Skin of body (tissue), 2 donors: ENCODE measurements around the gene SGK1. TPM values are rescaled to one million over a fixed set of nuclear protein-coding genes. Genes with fewer than 3 reads are reported as not detected.
"Not testable (repeated sequence)": the region's sequence is repeated elsewhere in the genome, so short reads cannot be mapped to it uniquely, and the experiment has no call there.

ENCODE experiments used
- DNase-seq: peaks from one replicate; lab custom pipeline; 2025; lab: John Stamatoyannopoulos, UW
- total RNA-seq: library from RNA; depleted of rRNA; stranded (reverse); fragments of >200 nt; gene quantifications from one replicate; pipeline ENCODE4 v1.2.3, GENCODE V29; 2014

The SGK1 gene
- total RNA-seq, 1 donor from 2014 or later: 176 TPM

DNA sequence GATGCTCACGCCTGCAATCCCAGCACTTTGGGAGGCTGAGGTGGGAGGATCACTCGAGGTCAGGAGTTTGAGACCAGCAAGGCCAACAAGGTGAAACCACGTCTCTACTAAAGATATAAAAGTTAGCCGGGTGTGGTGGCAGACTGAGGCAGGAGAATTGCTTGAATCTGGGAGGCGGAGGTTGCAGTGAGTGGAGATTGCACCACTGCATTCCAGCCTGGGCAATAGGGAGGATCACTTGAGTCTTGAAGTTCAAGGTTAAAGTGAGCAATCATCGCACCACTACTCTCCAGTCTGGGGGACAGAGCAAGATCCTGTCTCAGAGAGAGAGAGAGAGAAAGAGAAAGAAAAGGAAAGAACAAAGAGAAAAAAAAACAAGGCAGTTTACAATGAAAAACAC is 13.5 kb downstream of the SGK1 start:
- DNase-seq: not testable (repeated sequence)

DNA sequence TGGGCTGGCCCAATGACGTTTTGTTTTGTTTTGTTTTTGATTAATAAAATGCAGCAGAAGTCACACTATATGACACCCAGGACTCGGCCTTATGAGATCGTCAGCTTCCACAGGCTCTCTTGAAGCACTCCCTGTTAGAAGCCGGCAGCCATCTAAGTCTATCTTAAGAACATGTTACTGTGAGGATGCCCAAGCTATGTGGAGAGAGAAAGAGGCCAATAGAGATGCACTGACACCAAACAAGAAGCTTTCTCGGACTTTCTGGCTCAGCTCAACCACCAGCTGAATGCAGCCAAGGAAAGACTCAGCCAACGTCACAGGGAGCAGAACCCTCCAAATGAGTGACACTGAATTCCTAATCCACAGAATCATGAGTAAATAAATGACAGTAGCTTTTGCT is 14.0 kb downstream of the SGK1 start:
- no peak for DNase-seq

DNA sequence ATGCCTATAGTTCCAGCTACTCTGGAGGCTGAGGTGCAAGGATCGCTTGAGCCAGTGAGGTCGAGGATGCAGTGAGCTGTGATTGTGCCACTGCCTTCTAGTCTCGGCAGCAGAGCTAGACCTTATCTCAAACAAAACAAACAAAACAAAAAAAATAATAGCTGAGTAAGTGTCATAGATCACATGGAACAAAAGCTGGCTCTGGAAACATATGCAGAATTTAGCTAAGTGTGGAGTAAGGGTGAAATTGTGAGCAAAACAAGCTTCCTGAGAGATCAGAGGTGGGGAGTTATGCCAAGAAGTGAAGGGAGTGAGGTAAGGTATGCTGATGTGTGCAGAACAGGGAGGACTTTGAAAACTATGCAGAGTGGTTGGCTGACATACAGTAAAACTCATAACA is 18.7 kb downstream of the SGK1 start:
- DNase-seq: no peak

DNA sequence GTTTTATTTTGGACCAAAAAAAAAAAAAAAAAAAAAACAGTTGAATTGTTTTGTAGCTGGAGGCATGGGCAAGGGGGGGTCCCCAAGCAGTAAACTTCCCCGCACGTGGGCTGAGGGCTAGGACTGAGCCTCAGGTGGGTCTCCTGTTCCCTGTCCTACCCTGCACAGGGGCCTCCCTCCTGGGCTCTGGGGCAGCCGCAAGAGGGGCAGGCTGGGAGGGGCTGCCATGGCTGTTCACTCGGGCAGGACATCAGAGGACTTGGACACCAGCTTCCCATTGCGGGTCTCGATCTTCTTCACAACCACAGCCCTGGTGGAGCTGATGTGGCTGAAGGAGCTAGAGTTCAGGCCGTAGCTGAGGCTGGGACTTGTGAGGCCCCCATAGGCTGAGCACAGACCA is 21.1 kb downstream of the SGK1 start:
- DNase-seq: no peak

DNA sequence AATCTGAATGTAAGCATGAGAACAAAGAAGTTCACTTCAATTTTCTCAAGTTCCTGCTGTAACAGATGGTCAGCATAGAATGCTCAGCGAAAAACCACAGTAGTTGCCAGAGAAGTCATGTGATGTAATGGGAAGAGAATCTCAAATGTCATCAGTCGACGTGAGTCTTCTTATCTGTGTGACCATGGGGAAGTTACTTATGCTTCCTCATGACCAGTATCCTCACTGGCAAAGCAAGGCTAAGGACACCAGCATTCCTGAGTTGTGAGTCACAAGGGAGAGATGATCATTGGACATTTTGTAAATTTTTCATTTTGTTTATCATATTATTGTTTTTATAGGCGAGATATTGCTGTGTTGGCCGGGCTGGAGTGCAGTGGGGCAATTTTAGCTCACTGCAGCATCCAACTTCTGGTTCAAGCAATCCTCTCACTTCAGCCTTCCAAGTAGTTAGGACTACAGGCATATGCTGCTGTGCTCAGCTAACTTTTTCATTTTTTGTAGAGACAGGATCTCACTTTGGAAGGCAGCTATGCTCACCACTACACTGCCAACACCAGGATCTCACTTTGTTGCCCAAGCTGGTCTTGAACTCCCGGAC is 21.9 kb downstream of the SGK1 start:
- DNase-seq: peak; percentile 67

DNA sequence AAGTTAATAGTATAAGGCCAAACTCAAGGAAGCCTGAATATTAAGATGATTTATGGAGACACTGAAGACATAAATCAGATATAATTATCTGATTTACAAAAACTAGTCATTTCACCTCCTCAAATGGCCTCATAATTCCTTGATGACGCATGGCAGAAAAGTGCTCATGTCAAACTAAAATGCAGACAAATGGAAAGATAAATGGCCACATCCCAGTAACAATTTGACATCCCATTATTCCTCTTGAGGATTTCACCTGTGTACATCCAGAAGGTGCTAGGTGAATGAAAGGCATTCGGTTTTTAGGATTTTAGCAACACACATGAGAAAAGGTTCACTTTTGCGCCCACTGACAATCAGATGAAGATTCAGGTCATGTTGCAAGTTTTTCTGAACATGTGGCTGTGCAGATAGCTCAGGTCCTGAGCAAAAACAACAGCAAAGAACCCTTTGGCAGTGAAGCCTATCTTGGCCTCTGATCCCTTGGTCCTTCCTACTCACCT is 24.2 kb downstream of the SGK1 start:
- no peak for DNase-seq

DNA sequence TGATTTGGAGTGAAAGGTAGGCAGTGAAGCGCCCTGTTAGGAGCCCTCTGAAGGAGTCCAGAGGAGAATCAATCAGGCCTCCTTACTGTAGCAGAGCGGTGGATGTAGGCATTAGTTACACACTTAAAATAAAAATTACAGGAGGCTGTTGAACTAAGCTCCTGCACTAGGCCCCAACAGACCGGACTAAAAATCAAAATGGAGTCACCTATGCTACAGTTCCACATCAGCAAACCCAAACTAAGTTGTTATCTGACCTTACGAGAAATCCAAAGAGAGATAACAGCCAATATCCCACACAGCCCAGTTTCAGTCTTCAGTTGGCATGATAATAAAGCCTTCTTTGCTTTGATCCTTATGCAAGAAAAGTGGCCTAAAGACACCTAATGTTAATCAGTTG is 26.8 kb downstream of the SGK1 start:
- DNase-seq: no peak

DNA sequence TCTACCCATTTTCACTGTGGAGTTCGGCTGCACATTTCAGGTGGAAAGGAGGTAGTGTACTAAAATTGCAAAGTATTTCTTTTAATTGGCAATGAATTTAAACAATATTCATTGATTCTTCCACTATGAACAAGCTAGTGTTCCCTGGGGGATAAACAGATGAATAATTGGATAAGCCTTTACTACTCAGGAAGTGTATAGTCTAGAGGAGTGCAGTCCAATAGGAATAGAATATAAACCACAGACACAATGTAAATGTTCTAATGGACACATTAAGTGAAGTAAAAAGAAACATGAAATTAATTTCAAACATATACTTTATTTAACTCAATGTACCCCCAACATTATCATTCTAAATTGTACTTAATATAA is 28.7 kb downstream of the SGK1 start:
- DNase-seq: no peak

DNA sequence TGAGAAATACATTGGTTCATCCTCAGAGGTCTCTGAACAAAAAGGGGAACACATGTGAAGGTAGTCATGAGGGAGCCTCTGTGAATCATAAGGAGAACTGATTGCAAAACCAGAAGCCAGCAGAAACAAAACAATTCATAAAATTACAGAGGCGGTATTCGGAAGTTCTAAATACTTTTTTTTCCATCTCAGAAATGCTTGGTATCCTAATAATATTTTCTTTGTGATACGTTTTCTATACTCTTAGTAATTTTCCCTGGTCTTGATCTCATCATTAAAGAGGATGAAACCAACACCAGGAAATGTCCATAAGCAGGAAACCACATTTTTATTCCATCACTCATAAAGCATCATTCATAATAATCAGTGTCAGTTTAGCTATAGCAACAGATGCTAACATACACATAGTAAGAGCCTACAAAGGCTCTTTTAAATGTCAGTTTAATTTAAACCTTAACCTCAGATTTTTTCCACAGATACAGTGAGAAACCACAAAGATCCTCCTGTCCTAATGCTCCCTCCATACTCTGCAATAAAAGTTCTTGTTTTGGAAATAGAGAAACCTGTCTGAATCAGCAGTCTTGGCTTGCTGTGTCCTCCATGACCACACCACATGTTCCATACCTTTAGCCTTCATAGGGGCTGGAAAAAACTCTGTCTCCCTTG is 29.2 kb downstream of the SGK1 start:
- DNase-seq: no peak

DNA sequence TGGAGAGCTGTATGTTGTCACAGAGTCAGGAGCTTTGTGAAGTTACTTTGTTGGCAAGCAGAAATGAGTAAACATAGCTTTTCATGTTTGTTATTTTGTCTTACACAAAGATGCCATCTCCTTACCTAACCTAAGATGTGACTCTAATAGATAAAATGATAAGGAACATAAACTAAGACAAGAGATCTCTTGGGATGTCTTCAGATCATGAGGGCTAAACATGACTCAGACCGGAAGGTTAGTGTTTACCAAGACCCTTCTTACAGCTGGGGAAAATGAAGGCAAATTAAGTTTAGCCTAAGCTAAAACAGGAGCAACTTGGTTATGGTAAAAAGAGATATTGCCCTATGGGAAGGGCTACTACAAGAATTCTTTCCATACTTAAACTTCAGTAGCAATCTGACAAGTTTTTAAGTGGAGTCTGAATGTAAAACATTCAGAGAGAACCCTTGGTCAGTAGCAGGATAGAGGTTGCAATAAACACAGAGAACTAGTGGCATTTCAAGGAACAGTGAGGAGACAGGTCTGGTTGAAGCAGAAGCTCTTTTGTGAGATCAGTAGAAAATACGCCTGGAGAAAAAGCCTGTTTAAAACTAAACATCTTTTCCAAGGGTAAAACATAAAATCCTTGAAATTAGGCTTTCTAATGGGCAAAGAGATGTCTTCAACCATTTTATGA is 29.9 kb downstream of the SGK1 start:
- DNase-seq: no peak

DNA sequence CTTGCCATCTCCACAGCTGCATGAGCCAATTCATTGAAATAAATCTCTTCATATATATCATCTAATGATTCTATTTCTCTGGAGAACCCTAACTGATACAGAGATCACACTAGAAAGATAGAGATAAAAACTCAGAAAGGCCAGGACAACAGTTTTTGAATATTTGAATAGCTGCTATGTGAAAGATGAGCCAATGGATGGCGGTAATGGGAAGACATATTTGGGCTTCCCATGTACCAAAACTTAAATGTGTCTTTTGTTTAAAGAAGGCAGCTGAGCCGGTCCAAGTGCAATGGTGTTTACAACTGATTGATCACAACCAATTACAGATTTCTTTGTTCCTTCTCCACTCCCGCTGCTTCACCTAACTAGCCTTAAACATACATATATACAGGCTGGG is 35.1 kb downstream of the SGK1 start:
- no peak for DNase-seq

DNA sequence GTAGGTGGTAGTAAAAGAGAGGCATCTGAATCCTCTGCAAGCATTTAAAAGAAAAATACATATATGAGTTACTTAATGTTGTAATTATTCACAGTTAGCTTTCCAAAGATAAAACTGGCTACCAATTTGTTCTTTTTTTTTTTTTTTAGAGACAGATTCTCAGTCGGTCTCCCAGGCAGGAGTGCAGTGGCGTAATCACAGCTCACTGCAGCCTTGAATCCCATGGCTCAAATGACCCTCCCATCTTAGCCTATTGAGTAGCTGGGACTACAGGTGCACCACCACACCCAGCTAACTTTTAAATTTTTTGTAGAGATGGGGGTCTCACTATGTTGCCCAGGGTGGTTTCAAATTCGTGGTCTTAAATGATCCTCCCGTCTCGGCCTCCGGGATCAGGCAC is 36.5 kb downstream of the SGK1 start:
- no peak for DNase-seq

DNA sequence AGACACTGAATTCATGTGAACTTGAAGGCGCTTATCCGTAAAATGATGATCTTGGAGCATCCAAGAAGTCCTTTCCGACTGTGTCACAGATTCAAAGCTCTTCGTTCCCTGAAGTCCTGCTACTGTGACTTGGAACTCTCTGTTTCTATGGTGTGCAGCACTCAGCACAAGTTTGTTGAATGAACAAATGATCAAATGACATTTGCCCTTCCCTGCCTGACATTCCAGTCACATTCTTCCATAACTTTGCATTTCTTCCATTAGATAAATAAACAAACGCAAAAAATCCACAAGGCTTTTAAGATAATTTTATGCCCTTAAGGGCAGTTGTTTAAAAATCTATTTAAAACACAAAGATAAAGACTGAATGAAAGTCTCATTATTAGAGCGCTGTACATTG is 39.9 kb downstream of the SGK1 start:
- DNase-seq: no peak

DNA sequence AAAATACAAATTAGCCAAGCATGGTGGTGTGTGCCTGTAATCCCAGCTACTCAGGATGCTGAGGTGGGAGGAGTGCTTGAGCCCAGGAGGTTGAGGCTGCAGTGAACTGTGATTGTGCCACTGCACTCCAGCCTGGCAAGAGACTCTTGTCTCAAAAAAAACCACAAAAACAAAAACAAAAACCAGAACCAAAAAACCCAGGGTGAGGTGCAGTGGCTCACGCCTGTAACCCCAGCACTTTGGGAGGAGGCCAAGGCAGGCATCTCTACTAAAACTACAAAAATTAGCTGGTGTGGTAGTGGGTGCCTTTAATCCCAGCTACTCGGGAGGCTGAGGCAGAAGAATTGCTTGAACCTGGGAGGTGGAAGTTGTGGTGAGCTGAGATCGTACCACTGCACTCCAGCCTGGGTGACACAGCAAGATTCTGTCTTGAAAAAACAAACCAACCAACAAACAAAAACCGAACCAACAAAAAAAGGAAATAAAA is 41.0 kb downstream of the SGK1 start:
- DNase-seq: not testable (repeated sequence)

DNA sequence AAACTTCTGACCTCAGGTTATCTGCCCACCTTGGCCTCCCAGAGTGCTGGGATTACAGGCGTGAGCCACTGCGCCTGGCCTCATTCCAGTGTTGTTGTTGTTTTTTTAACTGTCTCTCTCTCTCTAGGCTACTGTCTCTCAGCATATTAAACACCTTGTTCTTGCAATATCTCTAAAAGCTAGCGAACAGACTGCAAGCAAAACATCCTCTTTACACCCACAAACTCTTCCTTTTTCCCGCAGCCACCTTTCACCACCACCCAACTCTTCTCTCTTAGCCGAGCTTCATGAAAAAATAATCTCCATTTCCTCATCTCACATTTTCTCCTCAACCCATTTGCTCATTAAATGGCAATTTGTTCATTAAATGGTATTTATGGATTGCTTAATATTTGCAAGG is 45.5 kb downstream of the SGK1 start:
- no peak for DNase-seq

DNA sequence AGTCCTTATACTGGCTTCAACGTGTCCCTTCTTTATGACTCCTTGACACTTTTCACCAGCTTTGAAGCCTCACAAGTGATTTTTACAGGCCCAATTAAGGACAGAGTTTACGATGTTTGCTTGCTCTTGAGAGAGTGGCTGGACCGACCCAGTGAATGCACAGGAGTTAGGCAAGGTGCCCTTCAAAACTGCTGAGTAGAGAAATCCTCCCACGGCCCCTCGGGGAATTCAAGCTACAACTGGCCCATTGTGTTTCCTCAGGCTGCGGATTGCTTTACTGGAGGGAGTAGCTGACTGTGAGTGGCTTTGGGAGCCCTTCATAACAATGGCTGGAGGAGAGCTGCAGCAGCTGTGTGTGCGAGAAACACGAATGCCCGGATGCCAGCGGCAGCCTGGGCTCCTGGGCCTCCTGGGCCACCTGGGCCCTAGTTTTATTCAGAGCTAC is 50.0 kb downstream of the SGK1 start:
- no peak for DNase-seq

DNA sequence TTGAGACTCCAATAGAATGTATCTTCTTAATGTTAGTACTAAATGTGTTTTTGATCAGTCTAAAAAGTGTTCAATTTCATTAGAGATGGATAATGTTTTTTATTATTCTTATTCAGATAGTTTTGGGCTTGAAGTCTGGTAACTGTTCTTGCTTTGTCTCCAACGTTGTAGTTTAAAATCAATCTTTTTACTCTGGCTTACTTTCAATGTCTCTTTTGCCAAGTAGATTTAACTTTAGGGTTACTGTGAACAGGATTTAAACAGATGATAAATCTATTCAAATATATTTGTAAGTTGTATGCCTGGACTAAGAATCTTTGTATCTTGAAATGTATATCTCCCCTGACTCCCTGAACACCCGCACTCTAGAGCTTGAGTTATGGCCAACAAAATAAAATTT is 51.1 kb downstream of the SGK1 start:
- DNase-seq: no peak

DNA sequence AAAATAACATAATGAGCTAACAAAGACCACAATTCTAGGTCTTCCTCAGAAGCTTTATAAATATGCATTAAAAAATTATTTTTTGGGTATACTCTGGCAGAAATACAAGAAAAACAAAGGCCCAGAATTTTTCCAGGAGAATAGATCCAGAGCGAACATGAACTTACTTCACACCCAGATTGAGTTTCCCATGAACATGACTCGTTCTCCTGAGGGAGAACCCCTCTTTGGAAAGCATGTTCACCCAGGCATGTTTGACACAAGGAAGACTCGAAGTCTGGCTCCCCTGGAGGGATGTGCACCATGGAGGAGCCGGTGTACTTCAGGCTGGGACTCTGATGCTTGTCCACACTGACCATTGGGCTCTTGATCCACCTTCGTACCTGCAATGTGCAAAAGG is 56.1 kb downstream of the SGK1 start:
- no peak for DNase-seq

DNA sequence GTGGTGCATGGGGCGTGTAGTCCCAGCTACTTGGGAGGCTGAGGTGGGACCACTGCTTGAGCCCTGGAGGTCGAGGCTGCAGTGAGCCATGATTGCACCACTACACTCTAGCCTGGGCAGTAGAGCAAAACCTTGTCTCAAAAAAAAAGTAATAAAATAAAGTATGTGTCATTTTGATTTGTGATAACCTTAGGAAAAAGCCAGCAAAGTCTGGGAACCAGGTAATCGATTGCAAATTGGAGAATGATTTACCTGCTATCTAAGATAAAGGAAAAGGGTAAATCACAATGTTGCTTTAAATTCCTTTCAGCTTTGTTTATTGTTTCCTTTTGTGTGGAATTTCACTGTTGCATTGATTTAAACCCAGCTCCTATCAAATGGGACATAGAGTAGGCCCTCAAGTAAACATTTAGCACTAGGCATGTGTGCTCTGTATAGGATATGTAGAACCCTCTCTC is 59.0 kb downstream of the SGK1 start:
- DNase-seq: no peak

DNA sequence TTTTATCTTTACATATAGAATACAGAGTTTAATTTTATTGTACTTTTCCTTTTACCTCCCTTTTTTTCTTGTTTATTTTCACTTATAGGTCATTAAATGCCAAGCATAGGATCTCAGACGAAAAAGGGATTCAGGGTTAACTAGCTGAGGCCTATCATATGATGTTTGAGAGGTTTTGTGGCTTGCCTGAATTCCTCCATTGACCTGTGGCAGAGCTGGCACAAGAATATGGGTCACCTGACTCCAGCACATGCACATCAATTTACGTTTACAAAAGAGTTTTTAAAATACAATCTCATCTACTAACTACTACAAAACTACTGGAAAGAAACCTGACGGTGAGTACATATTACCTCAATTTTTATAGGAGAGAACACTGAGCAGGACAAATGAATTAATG is 60.4 kb downstream of the SGK1 start:
- no peak for DNase-seq

DNA sequence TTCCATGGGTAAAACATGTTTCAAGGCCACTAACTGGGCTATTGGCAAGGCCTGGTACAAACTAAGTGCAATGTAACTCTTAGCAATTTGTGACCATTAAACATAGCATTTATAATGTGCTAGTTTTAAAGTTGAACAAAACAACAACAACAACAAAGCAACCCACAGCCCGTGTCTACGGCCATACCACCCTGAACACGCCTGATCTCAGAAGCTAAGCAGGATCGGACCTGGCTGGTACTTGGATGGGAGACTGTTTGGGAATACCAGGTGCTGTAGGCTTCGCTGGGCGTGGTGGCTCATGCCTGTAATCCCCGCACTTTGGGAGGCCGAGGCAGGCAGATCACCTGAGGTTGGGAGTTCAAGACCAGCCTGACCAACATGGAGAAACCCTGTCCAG is 61.0 kb downstream of the SGK1 start:
- DNase-seq: no peak

DNA sequence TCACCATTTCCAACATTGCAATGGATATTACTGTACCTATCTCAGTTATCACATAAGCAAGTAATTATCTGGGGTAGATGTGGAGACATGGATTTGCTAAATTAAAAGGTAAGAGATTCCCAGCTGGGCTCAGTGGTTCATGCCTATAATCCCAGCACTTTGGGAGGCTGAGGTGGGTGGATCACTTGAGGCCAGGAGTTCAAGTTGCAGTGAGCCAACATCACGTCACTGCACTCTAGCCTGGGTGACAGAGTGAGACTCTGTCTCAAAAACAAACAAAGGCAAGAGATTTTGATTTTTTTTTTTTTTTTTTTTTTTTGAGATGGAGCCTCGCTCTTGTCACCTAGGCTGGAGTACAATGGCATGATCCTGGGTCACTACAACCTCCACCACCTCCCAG is 62.6 kb downstream of the SGK1 start:
- DNase-seq: not testable (repeated sequence)

DNA sequence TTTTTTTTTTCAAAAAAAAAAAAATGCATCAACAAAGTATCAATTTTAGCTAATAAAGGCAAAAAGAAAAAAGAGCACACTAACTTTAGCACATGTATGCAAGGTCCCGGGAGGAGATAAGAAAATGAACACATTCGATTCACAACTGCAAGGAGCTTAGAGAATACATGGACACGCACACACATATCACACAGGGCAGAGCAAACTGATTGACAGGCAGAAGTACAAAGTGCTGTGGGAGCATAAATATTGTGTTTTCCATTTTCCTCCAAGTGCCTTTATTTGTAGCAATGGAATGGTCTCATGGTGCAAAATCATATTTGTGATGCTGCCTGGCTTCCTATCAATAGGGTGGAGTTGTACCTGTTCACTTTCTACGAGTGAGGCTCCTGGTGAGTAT is 63.8 kb downstream of the SGK1 start:
- DNase-seq: no peak
